HCT116 (cell line): Measurements from ENCODE around the gene NELFB. TPM values are rescaled to one million over a fixed set of nuclear protein-coding genes. Genes with fewer than 3 reads are reported as not detected.
A peak's percentile ranks its signal among the peaks of the same experiment; 100 is the strongest.

Source experiments
- ATAC-seq: fragments of 200-7000 bp; cut with Tn5 transposase; 2 replicates; pipeline ENCODE4 v1.9.1; 2020; ENCODE audit warnings: mild to moderate bottlenecking, moderate library complexity
- BruUV-seq: library from RNA; stranded (reverse); fragments of 400-500 nt; replicated peaks from 2 replicates; lab custom pipeline; 2021; lab: Mats Ljungman, UMichigan
- CTCF ChIA-PET: fragments of 300-600 bp; sonication (Branson Sonifier 250); formaldehyde crosslinking; loops from one replicate; lab custom pipeline; 2021; ENCODE audit warnings: antibody characterized with exemption; lab: Charles Lee
- POLR2A ChIA-PET: fragments of 300-600, 350-600 bp; sonication (Branson Sonifier 250); formaldehyde crosslinking; loops from one replicate; lab custom pipeline; 2021; ENCODE audit warnings: antibody characterized with exemption; lab: Charles Lee
- RAD21 ChIA-PET, 2 experiments: fragments of 300-600 bp; sonication (Branson Sonifier 250); formaldehyde crosslinking; loops; one replicate each; lab custom pipeline; 2023; ENCODE audit warnings: low total read pairs in 2 of 2; ENCODE audit not compliant: uncharacterized antibody in 2 of 2, unreplicated experiment in 2 of 2, low non-redundant PET in 1 of 2; lab: Charles Lee
- DNase-seq: peaks from one replicate; pipeline ENCODE4 v3.0.0-alpha.2; 2010; ENCODE audit warnings: low read depth, low spot score
- H2AFZ ChIP-seq: fragments of 200-600 bp; shearing (Covaris generic), sonication (generic); 2 replicates; pipeline ENCODE4 v1.6.1; 2017; ENCODE audit warnings: low read depth, mixed run types, mixed read lengths, antibody characterized with exemption, low read length; ENCODE audit not compliant: poor library complexity, severe bottlenecking
- H3K27ac ChIP-seq: 2 replicates; pipeline ENCODE4 v1.5.1; 2012; ENCODE audit warnings: low read depth, low read length
- H3K27me3 ChIP-seq: fragments of 200-600 bp; sonication (generic); 2 replicates; pipeline ENCODE4 v1.6.1; 2016; ENCODE audit warnings: mixed run types, low read length, mixed read lengths; ENCODE audit not compliant: insufficient read depth
- H3K36me3 ChIP-seq, 2 experiments: fragments of 200-500 bp in 1 of 2; fragments of 200-600 bp in 1 of 2; sonication (Bioruptor generic) in 1 of 2; sonication (generic) in 1 of 2; 2 replicates each; pipeline versions ENCODE4 v1.5.1 to v1.6.1; 2014 to 2016; ENCODE audit warnings: low read length in 2 of 2, inconsistent platforms in 1 of 2, mixed read lengths in 1 of 2, mixed run types in 1 of 2; ENCODE audit not compliant: insufficient read depth in 2 of 2, control insufficient read depth in 1 of 2
- H3K4me1 ChIP-seq, 2 experiments: fragments of 200-600 bp in 1 of 2; sonication (generic) in 1 of 2; 2 replicates each; pipeline versions ENCODE4 v1.5.1 to v1.6.1; 2012 to 2017; ENCODE audit warnings: low read length in 2 of 2, inconsistent platforms in 1 of 2, mild to moderate bottlenecking in 1 of 2, mixed read lengths in 1 of 2, mixed run types in 1 of 2, moderate library complexity in 1 of 2; ENCODE audit not compliant: insufficient read depth in 2 of 2, control insufficient read depth in 1 of 2
- H3K4me2 ChIP-seq: fragments of 200-600 bp; sonication (generic); 2 replicates; pipeline ENCODE4 v1.6.1; 2017; ENCODE audit warnings: mixed run types, low read length, mixed read lengths
- H3K4me3 ChIP-seq, 2 experiments: fragments of 200-600 bp in 1 of 2; sonication (generic) in 1 of 2; replicated peaks in 1 of 2; 2 replicates each; pipeline ENCODE4 v1.5.1; 2011 to 2016; ENCODE audit warnings: low read length in 2 of 2, control low read depth in 1 of 2, low read depth in 1 of 2, mild to moderate bottlenecking in 1 of 2, mixed read lengths in 1 of 2, mixed run types in 1 of 2
- H3K79me2 ChIP-seq: fragments of 200-600 bp; sonication (generic); 2 replicates; pipeline ENCODE4 v1.6.1; 2017; ENCODE audit warnings: mild to moderate bottlenecking, mixed run types, low read length, moderate library complexity, mixed read lengths; ENCODE audit not compliant: insufficient read depth
- H3K9ac ChIP-seq: fragments of 200-600 bp; sonication (generic); 2 replicates; pipeline ENCODE4 v1.6.1; 2016; ENCODE audit warnings: low read length, mixed read lengths
- H3K9me2 ChIP-seq: fragments of 200-600 bp; sonication (generic), shearing (Covaris generic); 2 replicates; pipeline ENCODE4 v1.6.1; 2017; ENCODE audit warnings: mixed run types, mild to moderate bottlenecking, moderate library complexity; ENCODE audit not compliant: insufficient read depth
- H3K9me3 ChIP-seq, 2 experiments: fragments of 200-500 bp in 1 of 2; fragments of 200-600 bp in 1 of 2; sonication (Bioruptor generic) in 1 of 2; sonication (generic) in 1 of 2; 2 replicates each; pipeline ENCODE4 v1.6.1; 2014 to 2017; ENCODE audit warnings: low read length in 2 of 2, mixed read lengths in 2 of 2, inconsistent platforms in 1 of 2, low read depth in 1 of 2, mild to moderate bottlenecking in 1 of 2, mixed run types in 1 of 2, moderate library complexity in 1 of 2; ENCODE audit not compliant: control insufficient read depth in 1 of 2, insufficient read depth in 1 of 2
- H4K20me1 ChIP-seq: fragments of 200-600 bp; sonication (generic), shearing (Covaris generic); 2 replicates; pipeline ENCODE4 v1.6.1; 2017; ENCODE audit warnings: mixed run types, mild to moderate bottlenecking, moderate library complexity; ENCODE audit not compliant: insufficient read depth
- CTCF ChIP-seq, 3 experiments: fragments of 200-600 bp in 1 of 3; sonication (generic) in 1 of 3; IDR thresholded peaks in 2 of 3; conservative IDR thresholded peaks in 1 of 3; 2 replicates each; pipeline ENCODE4 v1.5.1; 2012 to 2017; ENCODE audit warnings: low read depth in 2 of 3, low read length in 2 of 3, antibody characterized with exemption in 1 of 3, borderline replicate concordance in 1 of 3, control low read depth in 1 of 3, mild to moderate bottlenecking in 1 of 3, mixed read lengths in 1 of 3, mixed run types in 1 of 3, moderate library complexity in 1 of 3; ENCODE audit not compliant: insufficient read depth in 1 of 3
- EZH2 ChIP-seq: fragments of 200-600 bp; sonication (generic); IDR thresholded peaks from 2 replicates; pipeline ENCODE4 v1.6.1; 2017; ENCODE audit warnings: antibody characterized with exemption, mixed run types
- MAX ChIP-seq: IDR thresholded peaks from 2 replicates; pipeline ENCODE4 v1.6.1; 2012
- SIN3A ChIP-seq: IDR thresholded peaks from 2 replicates; pipeline ENCODE4 v1.6.1; 2012; ENCODE audit warnings: low read depth
- YY1 ChIP-seq: IDR thresholded peaks from 2 replicates; pipeline ENCODE4 v1.6.1; 2011; ENCODE audit warnings: low read length, low read depth, moderate library complexity, mild to moderate bottlenecking; ENCODE audit not compliant: insufficient replicate concordance; ENCODE audit errors: extremely low read depth
- intact Hi-C: fragments of 100-400 bp; cut with micrococcal nuclease; formaldehyde crosslinking; loops from 2 replicates; pipeline ENCODE4 v1.10.0; 2022
- total RNA-seq: library from RNA; stranded (reverse); gene quantifications from one replicate; pipeline ENCODE4 v1.2.1, GENCODE V29; 2021; ENCODE audit not compliant: unreplicated experiment
- TF ChIP-seq, protein P1 (sequence below): IDR thresholded peaks from 2 replicates; pipeline ENCODE4 v1.6.1; 2012; ENCODE audit warnings: low read depth

Gene NELFB
- total RNA-seq, 1 experiment from 2014 or later = 86.4 TPM

- no peak overlapping the region for H3K4me3 ChIP-seq
- H3K36me3 ChIP-seq = peaks cover 0 to 8% of the 10 kb centered on the region in 2 experiments; a peak in 2 of 4 replicates
- intact Hi-C loops = no loop called here
- H3K27ac ChIP-seq = peak overlapping the region; percentile 29; the same call in 1 of the 2 replicates
- peaks cover 15% of the 10 kb centered on the region for H3K79me2 ChIP-seq
- CTCF ChIA-PET = no interaction called here
- no peak overlapping the region for H3K4me2 ChIP-seq
- DNase-seq = no peak
- H3K9me3 ChIP-seq = no peaks in the 10 kb centered on the region
- peaks cover 21 to 39% of the 10 kb centered on the region in 2 experiments for H3K4me1 ChIP-seq
- H2AFZ ChIP-seq = no peak overlapping the region
- BruUV-seq = no TSS peak
- no peaks in the 10 kb centered on the region for H3K27me3 ChIP-seq
- ATAC-seq = no peak
- no peaks in the 10 kb centered on the region for H4K20me1 ChIP-seq
- RAD21 ChIA-PET = no interaction called here
- no peaks in the 10 kb centered on the region for H3K9me2 ChIP-seq
- TF ChIP-seq, protein P1, sequence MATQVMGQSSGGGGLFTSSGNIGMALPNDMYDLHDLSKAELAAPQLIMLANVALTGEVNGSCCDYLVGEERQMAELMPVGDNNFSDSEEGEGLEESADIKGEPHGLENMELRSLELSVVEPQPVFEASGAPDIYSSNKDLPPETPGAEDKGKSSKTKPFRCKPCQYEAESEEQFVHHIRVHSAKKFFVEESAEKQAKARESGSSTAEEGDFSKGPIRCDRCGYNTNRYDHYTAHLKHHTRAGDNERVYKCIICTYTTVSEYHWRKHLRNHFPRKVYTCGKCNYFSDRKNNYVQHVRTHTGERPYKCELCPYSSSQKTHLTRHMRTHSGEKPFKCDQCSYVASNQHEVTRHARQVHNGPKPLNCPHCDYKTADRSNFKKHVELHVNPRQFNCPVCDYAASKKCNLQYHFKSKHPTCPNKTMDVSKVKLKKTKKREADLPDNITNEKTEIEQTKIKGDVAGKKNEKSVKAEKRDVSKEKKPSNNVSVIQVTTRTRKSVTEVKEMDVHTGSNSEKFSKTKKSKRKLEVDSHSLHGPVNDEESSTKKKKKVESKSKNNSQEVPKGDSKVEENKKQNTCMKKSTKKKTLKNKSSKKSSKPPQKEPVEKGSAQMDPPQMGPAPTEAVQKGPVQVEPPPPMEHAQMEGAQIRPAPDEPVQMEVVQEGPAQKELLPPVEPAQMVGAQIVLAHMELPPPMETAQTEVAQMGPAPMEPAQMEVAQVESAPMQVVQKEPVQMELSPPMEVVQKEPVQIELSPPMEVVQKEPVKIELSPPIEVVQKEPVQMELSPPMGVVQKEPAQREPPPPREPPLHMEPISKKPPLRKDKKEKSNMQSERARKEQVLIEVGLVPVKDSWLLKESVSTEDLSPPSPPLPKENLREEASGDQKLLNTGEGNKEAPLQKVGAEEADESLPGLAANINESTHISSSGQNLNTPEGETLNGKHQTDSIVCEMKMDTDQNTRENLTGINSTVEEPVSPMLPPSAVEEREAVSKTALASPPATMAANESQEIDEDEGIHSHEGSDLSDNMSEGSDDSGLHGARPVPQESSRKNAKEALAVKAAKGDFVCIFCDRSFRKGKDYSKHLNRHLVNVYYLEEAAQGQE = no peak
- TF ChIP-seq MAX (no peak), YY1 (no peak), CTCF (IDR thresholded peaks at IDR 0.05 in 2 of 3, conservative IDR thresholded peaks at IDR 0.05 in 1 of 3; ENCODE audit: borderline replicate concordance in 1 of 3, insufficient read depth in 1 of 3, low read depth in 2 of 3, low read length in 2 of 3) (no peak), SIN3A (no peak), EZH2 (no peak)
- no peak overlapping the region for H3K9ac ChIP-seq
- POLR2A ChIA-PET = interaction anchor here (0.9 to 5.9 kb wide), 2 partner anchors 9 to 11 kb away, joined by 3 to 39 read pairs; partner anchors contain the start of gene TUBB4B
These were observed 3.4 kb upstream of the NELFB start for GRCh38 chr9:137251490-137252268.
